GM13976 (cell line): Measurements from ENCODE around the gene TBC1D25.

Source experiments
- DNase-seq: peaks from one replicate; pipeline ENCODE4 v3.0.0; 2012; ENCODE audit warnings: low spot score
- in situ Hi-C: fragments of 300-500 bp; cut with MboI; formaldehyde crosslinking; loops from one replicate; pipeline ENCODE4 v1.12.0; 2022; ENCODE audit warnings: low sequenced_read_pairs, mixed read lengths, inconsistent platforms; ENCODE audit not compliant: unreplicated experiment
- TF ChIP-seq, protein P1 (sequence below): IDR thresholded peaks from 2 replicates; pipeline ENCODE4 v1.5.1; 2012; ENCODE audit warnings: borderline replicate concordance, mild to moderate bottlenecking; ENCODE audit not compliant: insufficient read depth; ENCODE audit errors: extremely low read depth, missing control alignments, control extremely low read depth

The TBC1D25 gene

DNA sequence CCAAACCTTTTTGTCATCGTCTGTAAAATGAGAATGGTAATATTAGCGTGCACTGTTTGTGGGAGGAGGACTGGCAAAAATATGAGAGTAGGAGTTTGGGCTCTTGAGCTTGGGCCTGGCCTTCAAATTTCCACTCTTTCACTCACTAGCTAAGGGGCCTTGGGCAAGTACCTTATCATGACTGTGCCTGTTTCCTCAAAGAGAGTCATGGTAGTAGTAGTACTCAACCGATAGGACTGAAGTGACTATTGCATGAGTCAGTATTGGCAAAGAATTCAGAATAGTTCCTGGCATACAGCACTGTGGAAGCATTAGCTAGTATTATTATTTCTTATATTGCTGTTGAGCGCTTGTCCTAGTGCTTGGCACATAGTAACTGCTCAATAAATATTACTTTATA, 18.8 kb downstream of the TBC1D25 start:
- in situ Hi-C loops, result no loop called here
- no peak for DNase-seq
- TF ChIP-seq, protein P1, sequence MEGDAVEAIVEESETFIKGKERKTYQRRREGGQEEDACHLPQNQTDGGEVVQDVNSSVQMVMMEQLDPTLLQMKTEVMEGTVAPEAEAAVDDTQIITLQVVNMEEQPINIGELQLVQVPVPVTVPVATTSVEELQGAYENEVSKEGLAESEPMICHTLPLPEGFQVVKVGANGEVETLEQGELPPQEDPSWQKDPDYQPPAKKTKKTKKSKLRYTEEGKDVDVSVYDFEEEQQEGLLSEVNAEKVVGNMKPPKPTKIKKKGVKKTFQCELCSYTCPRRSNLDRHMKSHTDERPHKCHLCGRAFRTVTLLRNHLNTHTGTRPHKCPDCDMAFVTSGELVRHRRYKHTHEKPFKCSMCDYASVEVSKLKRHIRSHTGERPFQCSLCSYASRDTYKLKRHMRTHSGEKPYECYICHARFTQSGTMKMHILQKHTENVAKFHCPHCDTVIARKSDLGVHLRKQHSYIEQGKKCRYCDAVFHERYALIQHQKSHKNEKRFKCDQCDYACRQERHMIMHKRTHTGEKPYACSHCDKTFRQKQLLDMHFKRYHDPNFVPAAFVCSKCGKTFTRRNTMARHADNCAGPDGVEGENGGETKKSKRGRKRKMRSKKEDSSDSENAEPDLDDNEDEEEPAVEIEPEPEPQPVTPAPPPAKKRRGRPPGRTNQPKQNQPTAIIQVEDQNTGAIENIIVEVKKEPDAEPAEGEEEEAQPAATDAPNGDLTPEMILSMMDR, result no peak

DNA sequence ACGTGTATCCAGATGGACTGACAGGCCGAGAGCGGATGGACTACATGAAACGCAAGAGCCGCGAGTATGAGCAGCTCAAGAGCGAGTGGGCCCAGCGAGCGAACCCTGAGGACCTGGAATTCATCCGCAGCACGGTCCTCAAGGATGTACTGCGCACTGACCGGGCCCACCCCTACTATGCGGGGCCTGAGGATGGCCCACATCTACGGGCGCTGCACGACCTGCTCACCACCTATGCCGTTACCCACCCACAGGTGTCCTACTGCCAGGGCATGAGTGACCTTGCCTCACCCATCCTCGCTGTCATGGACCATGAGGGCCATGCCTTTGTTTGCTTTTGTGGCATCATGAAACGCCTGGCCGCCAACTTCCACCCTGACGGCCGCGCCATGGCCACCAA, 20.1 kb downstream of the TBC1D25 start:
- in situ Hi-C loops, result no loop called here
- DNase-seq, result no peak
- TF ChIP-seq, protein P1, result no peak

GRCh38 chrX:48560056-48560455, 20.5 kb downstream of the TBC1D25 start:
- TF ChIP-seq, protein P1, result no peak
- in situ Hi-C loops, result no loop called here

GRCh38 chrX:48560681-48561080, 21.2 kb downstream of the TBC1D25 start:
- in situ Hi-C loops, result no loop called here
- no peak for DNase-seq
- TF ChIP-seq, protein P1, result no peak

More at GRCh38 chrX:48560056-48560455, 20.5 kb downstream of the TBC1D25 start:
- no peak for DNase-seq

GRCh38 chrX:48569958-48570357, 30.4 kb downstream of the TBC1D25 start:
- in situ Hi-C loops, result no loop called here
- TF ChIP-seq, protein P1, result no peak
- DNase-seq, result peak; percentile 41

- in situ Hi-C loops, result no loop called here
- DNase-seq, result no peak
- TF ChIP-seq, protein P1, result no peak
Observed at GRCh38 chrX:48573690-48574269, 34.3 kb downstream of the TBC1D25 start.
